Ecto neural progenitor cell (in vitro differentiated cells): Measurements from ENCODE around the gene DEPDC5.

Experiments used
- DNase-seq: peaks from one replicate; pipeline ENCODE4 v3.0.0-alpha.2; 2018; ENCODE audit warnings: low spot score

DEPDC5 gene

GRCh38 chr22:31895411-31896123, 141.7 kb downstream of the DEPDC5 start:
- no peak for DNase-seq

GRCh38 chr22:31896472-31896871, 142.7 kb downstream of the DEPDC5 start:
- no peak for DNase-seq

- no peak for DNase-seq
Observed at GRCh38 chr22:31897842-31898805, 144.3 kb downstream of the DEPDC5 start.

- no peak for DNase-seq
Observed at GRCh38 chr22:31898926-31899325, 145.1 kb downstream of the DEPDC5 start.

GRCh38 chr22:31899669-31900068, 145.8 kb downstream of the DEPDC5 start:
- no peak for DNase-seq

GRCh38 chr22:31901388-31902137, 147.7 kb downstream of the DEPDC5 start:
- no peak for DNase-seq

- no peak for DNase-seq
Observed at GRCh38 chr22:31904651-31905050, 150.8 kb downstream of the DEPDC5 start.

GRCh38 chr22:31905356-31905755, 151.5 kb downstream of the DEPDC5 start:
- DNase-seq, result no peak

GRCh38 chr22:31906086-31906485, 152.3 kb downstream of the DEPDC5 start:
- DNase-seq, result no peak

GRCh38 chr22:31906569-31906968, 152.8 kb downstream of the DEPDC5 start:
- DNase-seq, result no peak

GRCh38 chr22:31909977-31910376, 156.2 kb downstream of the DEPDC5 start:
- DNase-seq, result no peak

- DNase-seq, result no peak
Observed at GRCh38 chr22:31911565-31912406, 158.0 kb downstream of the DEPDC5 start.

GRCh38 chr22:31912407-31912743, 158.6 kb downstream of the DEPDC5 start:
- DNase-seq, result no peak

GRCh38 chr22:31915586-31915985, 161.8 kb downstream of the DEPDC5 start:
- no peak for DNase-seq

- DNase-seq, result no peak
Observed at GRCh38 chr22:31917227-31917921, 163.6 kb downstream of the DEPDC5 start.

GRCh38 chr22:31919730-31920129, 165.9 kb downstream of the DEPDC5 start:
- no peak for DNase-seq

GRCh38 chr22:31920306-31920705, 166.5 kb downstream of the DEPDC5 start:
- DNase-seq, result no peak

- DNase-seq, result no peak
Observed at GRCh38 chr22:31921106-31921505, 167.3 kb downstream of the DEPDC5 start.

GRCh38 chr22:31922534-31922933, 168.7 kb downstream of the DEPDC5 start:
- no peak for DNase-seq

GRCh38 chr22:31923136-31923535, 169.3 kb downstream of the DEPDC5 start:
- no peak for DNase-seq

GRCh38 chr22:31923747-31924146, 169.9 kb downstream of the DEPDC5 start:
- DNase-seq, result no peak
